Activated T-helper 1 cell treated with anti-CD3 and anti-CD28 coated beads, Interleukin-12 subunit alpha, Interleukin-12 subunit beta, Interleukin-2, Interleukin-4 antibody, amounts not matched to agents 30 ng/mL and 10 ng/mL and 1 ng/mL, durations not matched to agents 14 hours and 24 hours and 36 hours (primary cell): ENCODE data around the gene SYNE1. TPM values are rescaled to one million over a fixed set of nuclear protein-coding genes. Genes with fewer than 3 reads are reported as not detected.

Experiments
- DNase-seq: peaks from one replicate; pipeline ENCODE4 v3.0.0; 2021; ENCODE audit warnings: low spot score
- H3K27ac Mint-ChIP-seq: one replicate; pipeline ENCODE4 v1.8.0; 2021; ENCODE audit warnings: mild to moderate bottlenecking, mixed read lengths
- H3K27me3 Mint-ChIP-seq: one replicate; pipeline ENCODE4 v1.8.0; 2022; ENCODE audit warnings: mild to moderate bottlenecking, moderate library complexity, mixed read lengths; ENCODE audit not compliant: insufficient read depth
- H3K36me3 Mint-ChIP-seq: one replicate; pipeline ENCODE4 v1.8.0; 2021; ENCODE audit warnings: low read depth, mixed read lengths
- H3K4me1 Mint-ChIP-seq: one replicate; pipeline ENCODE4 v1.8.0; 2021; ENCODE audit warnings: low read depth, mixed read lengths
- H3K4me3 Mint-ChIP-seq: one replicate; pipeline ENCODE4 v1.8.0; 2021; ENCODE audit warnings: mild to moderate bottlenecking, moderate library complexity, mixed read lengths
- H3K9me3 Mint-ChIP-seq: one replicate; pipeline ENCODE4 v1.8.0; 2021; ENCODE audit warnings: mixed read lengths
- intact Hi-C: fragments of 100-400 bp; cut with micrococcal nuclease; formaldehyde crosslinking; loops from one replicate; pipeline ENCODE4 v1.15.1; 2024
- total RNA-seq: library from RNA; stranded (reverse); gene quantifications from 2 replicates; pipeline ENCODE4 v1.2.3, GENCODE V29; 2022

SYNE1 gene
- total RNA-seq, 1 donor from 2014 or later: 16.0 TPM

DNA sequence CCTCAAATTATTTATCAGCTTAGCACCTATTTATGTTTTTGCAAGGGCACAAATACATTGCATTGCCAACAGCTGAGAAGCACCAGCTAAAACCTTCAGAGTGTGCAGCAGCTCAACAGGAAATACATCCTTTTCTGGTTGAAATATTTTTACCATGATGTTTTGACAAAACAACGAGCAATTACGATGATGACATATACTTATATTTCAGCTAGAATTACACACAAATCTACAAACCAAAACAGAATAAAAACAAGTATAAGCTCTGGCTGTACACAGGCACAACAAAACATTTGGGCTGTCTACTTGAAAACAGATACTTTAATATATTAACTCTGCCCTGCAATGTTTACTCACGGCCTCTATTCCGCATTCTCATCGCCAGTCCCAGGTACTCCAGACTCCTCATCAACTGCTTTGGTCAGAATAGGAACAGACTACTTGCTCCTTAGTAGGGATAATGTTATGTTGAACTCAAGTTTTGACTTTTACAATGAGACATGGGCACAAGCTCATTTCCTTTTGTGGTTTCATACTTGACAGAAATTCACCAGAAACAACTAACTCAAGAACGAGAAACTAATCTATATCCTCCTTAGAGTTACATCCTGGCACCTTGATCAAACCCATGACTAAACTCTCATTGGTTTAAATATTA lies 452.1 kb downstream of the SYNE1 start:
- Mint-ChIP-seq H3K9me3 (no peaks in the 10 kb centered on the region), H3K36me3 (peaks cover 43% of the 10 kb centered on the region), H3K4me3 (peak overlapping the region; percentile 88), H3K27me3 (no peaks in the 10 kb centered on the region), H3K27ac (peak overlapping the region; percentile 97), H3K4me1 (peaks cover 66% of the 10 kb centered on the region)
- peak; percentile 10 for DNase-seq
- intact Hi-C loops: loop anchor here (1.0 to 2.0 kb wide), 2 partner anchors 14 to 48 kb away; no protein-coding TSS in a partner anchor

GRCh38 chr6:152184573-152184916 lies 452.6 kb downstream of the SYNE1 start:
- H3K4me1 Mint-ChIP-seq: peaks cover 66% of the 10 kb centered on the region
- H3K4me3 Mint-ChIP-seq: peak overlapping the region; percentile 88
- no peaks in the 10 kb centered on the region for H3K9me3 Mint-ChIP-seq
- H3K27ac Mint-ChIP-seq: peak overlapping the region; percentile 97
- no peaks in the 10 kb centered on the region for H3K27me3 Mint-ChIP-seq
- H3K36me3 Mint-ChIP-seq: peaks cover 41% of the 10 kb centered on the region
- no peak for DNase-seq
- intact Hi-C loops: loop anchor here (2.0 kb wide), 1 partner anchor 48 kb away; no protein-coding TSS in a partner anchor

GRCh38 chr6:152180601-152181000 lies 456.6 kb downstream of the SYNE1 start:
- H3K27ac Mint-ChIP-seq: no peak overlapping the region
- H3K27me3 Mint-ChIP-seq: no peaks in the 10 kb centered on the region
- DNase-seq: no peak
- H3K9me3 Mint-ChIP-seq: no peaks in the 10 kb centered on the region
- peaks cover 31% of the 10 kb centered on the region for H3K36me3 Mint-ChIP-seq
- intact Hi-C loops: no loop called here
- no peak overlapping the region for H3K4me3 Mint-ChIP-seq
- peaks cover 46% of the 10 kb centered on the region for H3K4me1 Mint-ChIP-seq

DNA sequence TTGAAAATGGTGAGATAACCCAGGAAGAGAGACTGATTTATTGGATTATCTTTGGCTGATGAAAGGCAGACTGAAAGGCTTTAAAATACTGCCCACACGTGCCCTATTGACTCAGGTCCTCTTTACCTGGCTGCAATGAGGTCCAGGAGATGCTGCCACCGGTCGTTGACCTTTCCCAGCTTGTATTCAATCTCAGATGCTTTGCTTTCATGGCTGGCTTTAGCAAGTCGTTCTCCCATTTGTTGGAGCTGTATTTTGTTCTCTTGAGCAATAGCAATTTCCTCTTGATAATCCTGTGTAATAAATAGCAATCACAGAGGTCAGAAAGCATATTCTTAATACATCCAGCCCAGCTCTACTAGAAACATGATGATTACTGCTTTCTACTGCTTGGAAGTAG lies 460.9 kb downstream of the SYNE1 start:
- no peaks in the 10 kb centered on the region for H3K27me3 Mint-ChIP-seq
- H3K27ac Mint-ChIP-seq: no peak overlapping the region
- H3K9me3 Mint-ChIP-seq: no peaks in the 10 kb centered on the region
- H3K4me1 Mint-ChIP-seq: peaks cover 16% of the 10 kb centered on the region
- no peak for DNase-seq
- intact Hi-C loops: no loop called here
- H3K36me3 Mint-ChIP-seq: peaks cover 37% of the 10 kb centered on the region
- H3K4me3 Mint-ChIP-seq: no peak overlapping the region

- intact Hi-C loops: no loop called here
- H3K36me3 Mint-ChIP-seq: peaks cover 38% of the 10 kb centered on the region
These were observed 463.2 kb downstream of the SYNE1 start for GRCh38 chr6:152173957-152174356.

DNA sequence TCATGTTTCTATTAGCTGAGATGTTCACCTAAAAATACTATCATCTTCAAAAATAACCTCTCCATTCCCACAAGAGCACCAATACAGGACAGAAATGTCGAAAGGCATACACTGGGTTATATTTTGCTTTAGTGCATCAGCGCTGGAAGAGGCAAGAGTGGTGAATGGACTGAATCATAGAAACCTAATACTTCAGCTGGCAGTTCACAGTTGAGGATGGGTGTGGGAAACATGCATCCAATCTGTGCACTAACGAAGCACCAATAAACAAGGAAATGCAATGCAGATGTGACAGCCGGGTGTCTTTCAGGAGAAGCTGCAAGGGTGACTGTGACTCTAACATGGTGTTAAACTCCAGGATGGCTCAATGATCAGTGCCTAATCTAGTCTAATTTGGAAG lies 463.8 kb downstream of the SYNE1 start:
- Mint-ChIP-seq H3K27ac (no peak overlapping the region), H3K4me3 (no peak overlapping the region), H3K4me1 (peaks cover 25% of the 10 kb centered on the region), H3K27me3 (no peaks in the 10 kb centered on the region), H3K9me3 (peaks cover 8% of the 10 kb centered on the region), H3K36me3 (peaks cover 39% of the 10 kb centered on the region)
- no peak for DNase-seq
- intact Hi-C loops: no loop called here

More at GRCh38 chr6:152173957-152174356, 463.2 kb downstream of the SYNE1 start:
- no peak for DNase-seq
- Mint-ChIP-seq H3K4me1 (peaks cover 25% of the 10 kb centered on the region), H3K27me3 (no peaks in the 10 kb centered on the region), H3K9me3 (peaks cover 8% of the 10 kb centered on the region), H3K27ac (no peak overlapping the region), H3K4me3 (no peak overlapping the region)

DNA sequence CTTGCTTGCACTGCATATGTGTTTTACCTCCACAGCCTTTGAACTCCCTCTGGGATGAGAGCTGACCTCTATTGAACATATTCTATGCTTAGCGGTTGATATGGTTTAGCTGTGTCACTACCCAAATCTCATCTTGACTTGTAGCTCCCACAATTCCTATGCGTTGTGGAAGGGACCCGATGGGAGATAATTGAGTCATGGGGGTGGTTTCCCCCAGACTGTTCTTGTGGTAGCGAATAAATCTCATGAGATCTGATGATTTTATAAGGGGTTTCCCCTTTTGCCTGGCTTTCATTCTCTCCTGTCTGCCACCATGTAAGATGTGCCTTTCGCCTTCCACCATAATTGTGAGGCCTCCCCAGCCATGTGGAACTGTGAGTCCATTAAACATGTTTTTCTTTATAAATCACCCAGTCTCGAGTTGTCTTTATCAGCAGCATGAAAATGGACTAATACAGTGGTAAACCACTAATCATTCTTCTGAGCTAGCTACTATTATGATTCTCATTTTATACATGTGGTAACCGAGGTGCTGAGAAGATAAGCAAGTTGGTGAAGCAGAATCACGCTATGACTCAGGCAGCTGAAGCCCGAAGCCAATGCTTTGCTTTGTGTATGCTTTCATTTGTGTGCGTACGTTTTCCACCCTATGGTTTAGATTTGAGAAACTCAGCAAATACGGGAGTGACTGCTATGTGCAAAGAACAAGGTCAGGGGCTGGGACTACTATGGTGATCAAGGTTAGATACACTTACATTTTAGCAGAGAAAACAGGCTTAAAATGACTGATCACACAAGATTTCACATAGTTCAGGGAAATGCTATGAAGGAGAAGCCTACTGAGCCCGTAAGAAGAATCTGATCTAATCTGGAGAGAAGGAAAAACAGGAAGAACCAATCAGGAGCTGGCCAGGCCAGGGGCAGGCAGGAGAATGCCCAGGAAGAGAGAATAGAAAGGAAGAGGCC lies 466.2 kb downstream of the SYNE1 start:
- DNase-seq: peak; percentile 62
- Mint-ChIP-seq H3K27ac (peak overlapping the region; percentile 95), H3K36me3 (peaks cover 42% of the 10 kb centered on the region), H3K4me1 (peaks cover 25% of the 10 kb centered on the region), H3K27me3 (no peaks in the 10 kb centered on the region), H3K9me3 (peaks cover 8% of the 10 kb centered on the region), H3K4me3 (peak overlapping the region; percentile 59)
- intact Hi-C loops: loop anchor here (1.0 to 2.0 kb wide), 10 partner anchors 11 to 781 kb away; partner anchors contain the start of gene RMND1

DNA sequence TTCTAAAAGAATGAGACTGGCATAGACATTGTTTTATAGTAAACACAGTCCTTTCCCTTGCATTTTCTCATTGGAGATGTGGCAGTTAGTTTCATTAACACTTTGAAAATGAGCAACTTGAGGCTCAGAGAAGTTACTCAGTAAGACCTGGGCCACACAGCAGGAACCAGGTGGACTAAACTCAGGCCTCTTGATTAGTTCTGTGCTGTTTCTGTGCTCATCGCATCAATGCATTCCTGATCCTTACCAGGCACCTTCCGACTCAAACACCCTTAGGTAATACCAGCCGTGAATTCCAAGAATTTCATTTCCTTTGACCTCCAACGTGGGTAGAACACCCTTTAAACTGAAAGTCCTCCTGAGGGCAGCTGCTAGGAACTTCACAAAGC lies 466.9 kb downstream of the SYNE1 start:
- H3K9me3 Mint-ChIP-seq: peaks cover 8% of the 10 kb centered on the region
- intact Hi-C loops: loop anchor here (2.0 kb wide), 1 partner anchor 718 kb away; the partner anchor contains the start of gene RMND1
- H3K27ac Mint-ChIP-seq: peak overlapping the region; percentile 95
- DNase-seq: no peak
- peaks cover 25% of the 10 kb centered on the region for H3K4me1 Mint-ChIP-seq
- H3K4me3 Mint-ChIP-seq: peak overlapping the region; percentile 34
- no peaks in the 10 kb centered on the region for H3K27me3 Mint-ChIP-seq
- peaks cover 37% of the 10 kb centered on the region for H3K36me3 Mint-ChIP-seq

DNA sequence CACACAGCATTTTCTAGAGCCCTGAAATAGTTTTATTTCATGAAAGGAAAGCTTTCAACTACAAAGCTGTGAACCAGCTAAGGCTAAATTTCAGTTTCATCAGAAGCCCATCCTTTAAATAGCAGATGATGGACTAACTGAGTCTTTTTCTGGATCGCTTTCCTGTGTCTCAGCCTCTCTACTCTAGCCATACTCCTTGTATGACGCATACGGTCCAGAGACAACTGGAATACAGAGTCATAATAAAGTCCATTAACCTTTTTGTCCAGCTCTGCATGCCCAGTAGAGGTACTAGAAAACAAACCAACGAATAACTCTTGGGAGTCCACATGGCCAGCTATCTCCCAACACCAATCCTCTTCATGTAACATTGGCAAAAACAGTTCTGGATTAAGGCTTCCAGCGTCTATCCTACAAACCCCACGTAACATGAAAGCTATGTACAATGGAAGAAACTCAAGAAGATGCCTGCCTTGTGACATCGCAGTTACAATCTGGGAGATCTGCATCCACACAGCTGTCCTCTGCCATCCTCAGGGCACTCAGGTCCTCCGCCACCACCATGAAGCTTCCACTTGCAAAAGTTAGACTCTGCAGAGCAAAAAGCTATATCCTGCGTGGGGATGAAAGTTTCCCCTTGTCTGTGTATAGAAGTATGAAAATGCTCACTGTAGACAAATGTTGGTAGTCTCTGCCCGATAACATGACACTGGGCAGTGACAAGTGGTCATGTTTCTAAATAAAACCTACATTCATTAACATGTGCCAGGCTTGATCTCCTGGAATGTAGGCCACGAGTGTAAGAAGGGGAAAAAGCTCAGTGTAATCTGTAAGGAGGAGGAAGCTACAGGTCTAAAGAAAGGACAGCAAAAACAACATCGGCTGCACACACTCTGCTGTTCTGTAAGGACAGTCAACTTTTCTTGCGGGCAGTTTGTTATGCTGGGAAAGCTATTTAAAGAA lies 469.2 kb downstream of the SYNE1 start:
- Mint-ChIP-seq H3K4me1 (peaks cover 25% of the 10 kb centered on the region), H3K36me3 (peaks cover 32% of the 10 kb centered on the region), H3K9me3 (peaks cover 8% of the 10 kb centered on the region), H3K27me3 (no peaks in the 10 kb centered on the region), H3K27ac (no peak overlapping the region), H3K4me3 (no peak overlapping the region)
- DNase-seq: no peak
- intact Hi-C loops: no loop called here

- Mint-ChIP-seq H3K9me3 (peaks cover 8% of the 10 kb centered on the region), H3K36me3 (peaks cover 35% of the 10 kb centered on the region), H3K4me3 (no peak overlapping the region), H3K27me3 (no peaks in the 10 kb centered on the region), H3K4me1 (peaks cover 23% of the 10 kb centered on the region), H3K27ac (no peak overlapping the region)
- DNase-seq: no peak
- intact Hi-C loops: no loop called here
These were observed 470.3 kb downstream of the SYNE1 start for GRCh38 chr6:152166897-152167296.

- Mint-ChIP-seq H3K9me3 (peaks cover 8% of the 10 kb centered on the region), H3K4me3 (no peak overlapping the region), H3K36me3 (peaks cover 34% of the 10 kb centered on the region), H3K27me3 (no peaks in the 10 kb centered on the region), H3K4me1 (peaks cover 23% of the 10 kb centered on the region), H3K27ac (no peak overlapping the region)
- DNase-seq: no peak
- intact Hi-C loops: no loop called here
These were observed 470.7 kb downstream of the SYNE1 start for GRCh38 chr6:152166497-152166896.

GRCh38 chr6:152164957-152165356 lies 472.2 kb downstream of the SYNE1 start:
- Mint-ChIP-seq H3K27ac (no peak overlapping the region), H3K27me3 (no peaks in the 10 kb centered on the region), H3K36me3 (peaks cover 28% of the 10 kb centered on the region)

More at GRCh38 chr6:152164957-152165356, 472.2 kb downstream of the SYNE1 start:
- H3K4me1 Mint-ChIP-seq: peaks cover 22% of the 10 kb centered on the region
- intact Hi-C loops: no loop called here
- DNase-seq: no peak
- no peak overlapping the region for H3K4me3 Mint-ChIP-seq
- H3K9me3 Mint-ChIP-seq: no peaks in the 10 kb centered on the region
